ENCODE measurements around the gene SCUBE1. TPM values are rescaled to one million over a fixed set of nuclear protein-coding genes. Genes with fewer than 3 reads are reported as not detected.
A peak's percentile ranks its signal among the peaks of the same experiment; 100 is the strongest.

Gene SCUBE1
- total and polyA plus RNA-seq, 2 of the 8 experiments (the other 6 are each of a cell fraction or from before 2014, with no cell fraction given), result 2.3 to 4.9 TPM

DNA sequence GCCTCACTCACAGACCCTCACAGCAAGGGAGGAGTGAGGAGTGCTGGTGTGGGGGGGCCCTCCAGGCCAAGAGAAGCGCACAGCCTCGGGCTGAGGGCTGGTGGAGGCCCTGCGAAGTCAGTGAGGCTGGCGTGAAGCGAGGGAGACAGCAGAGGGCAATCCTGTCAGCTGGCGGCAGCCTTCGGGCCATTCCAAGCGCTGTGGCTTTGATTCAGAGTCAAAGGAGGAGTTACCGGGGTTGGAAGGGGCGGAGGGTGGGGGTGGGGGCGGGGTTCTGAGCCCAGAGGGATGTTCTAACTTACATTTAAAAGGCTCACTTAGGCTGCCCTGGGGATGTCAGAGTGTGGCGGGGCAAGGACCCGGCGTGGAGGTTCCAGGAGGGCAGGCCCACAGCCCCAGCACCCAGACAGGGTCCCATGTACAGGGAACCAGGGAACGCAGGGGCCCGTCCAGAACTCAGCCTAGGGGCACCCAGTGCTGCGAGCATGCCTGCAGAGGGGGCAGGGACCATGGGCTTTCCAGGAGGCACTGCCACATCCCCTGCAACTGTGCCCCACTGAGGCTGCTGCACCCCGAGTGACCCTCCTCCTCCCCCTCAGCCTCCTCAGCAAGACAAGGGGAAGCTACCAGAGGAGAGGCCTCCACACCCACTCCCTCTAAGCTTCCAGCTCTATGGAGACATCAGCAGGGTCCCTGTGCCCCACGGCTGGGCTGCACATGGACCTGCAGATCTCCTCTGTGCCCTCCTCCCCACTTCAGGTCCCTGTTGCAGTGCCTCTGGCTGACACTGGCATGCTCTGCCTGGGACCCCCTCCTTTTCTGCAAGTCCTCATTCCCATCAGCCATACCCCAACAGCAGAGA lies 116.6 kb downstream of the SCUBE1 start:
- peak overlapping the region; percentile 73; the same call in 1 of the 2 replicates for H4K8ac ChIP-seq (ENCODE audit: extremely low read depth, insufficient read depth, low read length)
- H3K36me3 ChIP-seq (ENCODE audit: control insufficient read depth in 2 of 4, insufficient read depth in 4 of 4, low read length in 3 of 4), result no peaks in the 10 kb centered on the region
- H2AFZ ChIP-seq (ENCODE audit: low read length), result peak overlapping the region; percentile 44; the same call in 1 of the 2 replicates
- peak overlapping the region; percentile 40 for H2BK5ac ChIP-seq (ENCODE audit: low read depth, low read length)
- H3K56ac ChIP-seq (replicated peaks; ENCODE audit: insufficient read length, low read depth, low read length), result no peak overlapping the region
- 23% methylated on average over 15 of the region's 19 CpGs; no CpG with 5 or more reads in 1 of the 2 experiments for WGBS, 2 experiments (ENCODE audit: extremely low coverage in 1 of 2, insufficient coverage in 1 of 2, insufficient read length in 1 of 2, insufficient replicate concordance in 2 of 2, low coverage in 1 of 2, low lambda C conversion rate in 2 of 2, missing lambda C conversion rate in 1 of 2)
- no peaks in the 10 kb centered on the region for H3K79me1 ChIP-seq (ENCODE audit: low read depth, low read length)
- peak; percentile 51 to 71 for DNase-seq (ENCODE audit: low read depth in 1 of 2, low spot score in 2 of 2)
- H3K4ac ChIP-seq (replicated peaks; ENCODE audit: insufficient read length, low read depth, low read length), result no peak overlapping the region
- H4K5ac ChIP-seq (ENCODE audit: insufficient read length, low read depth, low read length), result no peak overlapping the region
- H4K91ac ChIP-seq (replicated peaks; ENCODE audit: insufficient read length, low read length), result peak overlapping the region; percentile 63
- H3K9ac ChIP-seq (replicated peaks in 1 of 4; ENCODE audit: extremely low read depth in 1 of 4, low read depth in 3 of 4, low read length in 3 of 4), result no peak overlapping the region
- peaks cover 0 to 4% (median 3%) of the 10 kb centered on the region in 4 experiments; a peak in 2 of 7 replicates for H3K27me3 ChIP-seq (replicated peaks in 1 of 4; ENCODE audit: control insufficient read depth in 3 of 4, extremely low read depth in 1 of 4, insufficient read depth in 3 of 4, low read length in 3 of 4)
- H2BK20ac ChIP-seq (ENCODE audit: low read length), result no peak overlapping the region
- H3K27ac ChIP-seq (ENCODE audit: low read depth, low read length), result no peak overlapping the region
- FAIRE-seq, result no peak
- H3K18ac ChIP-seq (ENCODE audit: extremely low read depth, low read length), result peak overlapping the region; percentile 87; the same call in 1 of the 2 replicates
- no peak overlapping the region for H2BK15ac ChIP-seq (ENCODE audit: low read length)
- POLR2A ChIA-PET (ENCODE audit: partially characterized antibody), result interaction anchor here (1.0 to 2.2 kb wide), 3 partner anchors 13 to 612 kb away, joined by 3 to 5 read pairs (median 4); partner anchors contain the start of gene POLDIP3
- no peak overlapping the region for H2BK120ac ChIP-seq (replicated peaks; ENCODE audit: low read depth, low read length)
- H4K20me1 ChIP-seq (replicated peaks in 1 of 2; ENCODE audit: control insufficient read depth in 1 of 2, insufficient read depth in 2 of 2, low read length in 2 of 2), result no peaks in the 10 kb centered on the region
- CTCF ChIA-PET (ENCODE audit: partially characterized antibody), result interaction anchor here (0.9 to 26.8 kb wide), 12 partner anchors 12 to 120 kb away, joined by 3 to 388 read pairs (median 12); partner anchors contain the start of gene TTLL12
- H3K23ac ChIP-seq (ENCODE audit: insufficient read length), result no peak overlapping the region
- peak overlapping the region; percentile 7 to 62; a peak in 3 of 4 replicates for H3K4me2 ChIP-seq (ENCODE audit: insufficient read depth in 1 of 2, low read depth in 2 of 2, low read length in 2 of 2)
- peak overlapping the region; percentile 68; the same call in 1 of the 2 replicates for H2BK12ac ChIP-seq (ENCODE audit: low read depth, low read length)
- H3K14ac ChIP-seq (ENCODE audit: insufficient read length), result no peak overlapping the region
- no peaks in the 10 kb centered on the region for H3K79me2 ChIP-seq (ENCODE audit: control insufficient read depth in 1 of 2, insufficient read depth in 2 of 2, low read length in 2 of 2)
- H3K4me3 ChIP-seq (ENCODE audit: extremely low read depth in 1 of 4, insufficient read depth in 2 of 4, low read depth in 3 of 4, low read length in 4 of 4), result no peak overlapping the region; a peak in 1 of 8 replicates
- H3K4me1 ChIP-seq (replicated peaks in 1 of 4; ENCODE audit: control insufficient read depth in 3 of 4, insufficient read depth in 4 of 4, low read length in 3 of 4), result peaks cover 0 to 19% (median 14%) of the 10 kb centered on the region in 4 experiments; a peak in 6 of 7 replicates
- no peaks in the 10 kb centered on the region for H3K9me3 ChIP-seq (ENCODE audit: insufficient read depth in 2 of 2, low read depth in 1 of 2, low read length in 1 of 2)
- no peaks in the 10 kb centered on the region; the same call in 1 of the 2 replicates for H3K23me2 ChIP-seq (ENCODE audit: low read depth, low read length)
- H2AK5ac ChIP-seq (ENCODE audit: low read depth, low read length), result peak overlapping the region; percentile 26; the same call in 1 of the 2 replicates
- TF ChIP-seq, protein P1, sequence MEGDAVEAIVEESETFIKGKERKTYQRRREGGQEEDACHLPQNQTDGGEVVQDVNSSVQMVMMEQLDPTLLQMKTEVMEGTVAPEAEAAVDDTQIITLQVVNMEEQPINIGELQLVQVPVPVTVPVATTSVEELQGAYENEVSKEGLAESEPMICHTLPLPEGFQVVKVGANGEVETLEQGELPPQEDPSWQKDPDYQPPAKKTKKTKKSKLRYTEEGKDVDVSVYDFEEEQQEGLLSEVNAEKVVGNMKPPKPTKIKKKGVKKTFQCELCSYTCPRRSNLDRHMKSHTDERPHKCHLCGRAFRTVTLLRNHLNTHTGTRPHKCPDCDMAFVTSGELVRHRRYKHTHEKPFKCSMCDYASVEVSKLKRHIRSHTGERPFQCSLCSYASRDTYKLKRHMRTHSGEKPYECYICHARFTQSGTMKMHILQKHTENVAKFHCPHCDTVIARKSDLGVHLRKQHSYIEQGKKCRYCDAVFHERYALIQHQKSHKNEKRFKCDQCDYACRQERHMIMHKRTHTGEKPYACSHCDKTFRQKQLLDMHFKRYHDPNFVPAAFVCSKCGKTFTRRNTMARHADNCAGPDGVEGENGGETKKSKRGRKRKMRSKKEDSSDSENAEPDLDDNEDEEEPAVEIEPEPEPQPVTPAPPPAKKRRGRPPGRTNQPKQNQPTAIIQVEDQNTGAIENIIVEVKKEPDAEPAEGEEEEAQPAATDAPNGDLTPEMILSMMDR (IDR thresholded peaks at IDR 0.05; ENCODE audit: control extremely low read depth in 1 of 3, insufficient read depth in 1 of 3, low read depth in 1 of 3, low read length in 3 of 3), result peak; percentile 28 to 53 (median 37)
- TF ChIP-seq YY1 (IDR thresholded peaks at IDR 0.05; ENCODE audit: low read depth, low read length), result no peak
- peak; percentile 59 to 75; a peak in 2 of 4 replicates for TF ChIP-seq SIN3A (conservative IDR thresholded peaks at IDR 0.05 in 1 of 2, IDR thresholded peaks at IDR 0.05 in 1 of 2; ENCODE audit: low read depth in 1 of 2, low read length in 2 of 2)
- no peak for TF ChIP-seq CHD2 (IDR thresholded peaks at IDR 0.05; ENCODE audit: low read length)
- TF ChIP-seq, protein P2, sequence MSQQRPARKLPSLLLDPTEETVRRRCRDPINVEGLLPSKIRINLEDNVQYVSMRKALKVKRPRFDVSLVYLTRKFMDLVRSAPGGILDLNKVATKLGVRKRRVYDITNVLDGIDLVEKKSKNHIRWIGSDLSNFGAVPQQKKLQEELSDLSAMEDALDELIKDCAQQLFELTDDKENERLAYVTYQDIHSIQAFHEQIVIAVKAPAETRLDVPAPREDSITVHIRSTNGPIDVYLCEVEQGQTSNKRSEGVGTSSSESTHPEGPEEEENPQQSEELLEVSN (IDR thresholded peaks at IDR 0.05), result 0 out of 2 replicates have a peak, but pooled peaks have one; percentile 56
- TF ChIP-seq SRF (IDR thresholded peaks at IDR 0.05; ENCODE audit: low read depth, low read length), result no peak
- TF ChIP-seq JUN (IDR thresholded peaks at IDR 0.05; ENCODE audit: low read depth, low read length), result no peak
